SK-N-DZ (cell line): ENCODE data around the gene RAB29.
"Not testable (repeated sequence)": the region's sequence is repeated elsewhere in the genome, so short reads cannot be mapped to it uniquely, and the experiment has no call there.

Experiments used
- DNase-seq: peaks from one replicate; pipeline ENCODE4 v3.0.0-alpha.2; 2015; ENCODE audit warnings: low spot score
- small RNA-seq, 2 experiments: library from RNA; depleted of rRNA; stranded (forward); fragments of <200 nt; gene quantifications; one replicate each; pipeline ENCODE3, GENCODE V24; 2014

Gene RAB29

DNA sequence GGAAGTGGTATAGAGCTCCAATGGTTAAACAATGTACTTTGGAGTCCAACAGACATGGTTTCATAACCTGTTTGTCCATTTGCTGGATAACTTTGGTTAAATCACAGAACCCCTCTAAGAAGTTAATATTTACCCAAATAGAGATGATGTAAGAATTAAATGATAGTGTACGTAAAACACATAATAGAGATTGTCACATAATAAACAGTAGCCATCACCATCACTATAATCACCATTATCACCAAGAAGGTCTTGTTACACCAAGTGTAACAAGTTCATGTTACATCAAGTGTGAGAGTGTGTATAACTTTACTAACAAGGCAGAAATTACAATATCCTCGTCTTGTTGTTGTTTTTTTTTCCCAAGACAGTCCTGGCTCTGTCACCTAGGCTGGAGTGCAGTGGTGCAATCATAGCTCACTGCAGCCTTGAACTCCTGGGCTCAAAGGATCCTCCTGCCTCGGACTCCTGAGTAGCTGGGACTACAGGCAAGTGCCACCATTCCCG, 48.6 kb downstream of the RAB29 start:
- no peak for DNase-seq

DNA sequence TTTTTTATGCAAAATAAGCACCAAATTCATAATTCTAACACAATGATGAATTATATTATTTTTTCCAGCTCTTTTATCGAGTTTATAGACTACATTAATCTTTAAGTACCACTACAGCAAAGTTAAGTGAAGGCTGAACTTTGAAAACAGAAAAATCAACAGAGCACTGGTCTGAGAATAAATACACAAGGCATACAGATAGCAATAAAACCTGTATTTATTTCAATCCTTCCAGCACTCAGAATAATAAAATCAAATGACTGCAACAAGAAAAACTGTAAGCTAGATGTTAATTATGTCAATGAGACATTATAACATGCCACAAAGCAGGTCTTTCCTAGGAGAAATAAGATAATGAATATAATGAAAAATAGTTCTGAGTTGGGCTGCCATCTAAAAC, 49.8 kb downstream of the RAB29 start:
- no peak for DNase-seq

GRCh38 chr1:205720740-205721139, 54.5 kb downstream of the RAB29 start:
- DNase-seq, result not testable (repeated sequence)

DNA sequence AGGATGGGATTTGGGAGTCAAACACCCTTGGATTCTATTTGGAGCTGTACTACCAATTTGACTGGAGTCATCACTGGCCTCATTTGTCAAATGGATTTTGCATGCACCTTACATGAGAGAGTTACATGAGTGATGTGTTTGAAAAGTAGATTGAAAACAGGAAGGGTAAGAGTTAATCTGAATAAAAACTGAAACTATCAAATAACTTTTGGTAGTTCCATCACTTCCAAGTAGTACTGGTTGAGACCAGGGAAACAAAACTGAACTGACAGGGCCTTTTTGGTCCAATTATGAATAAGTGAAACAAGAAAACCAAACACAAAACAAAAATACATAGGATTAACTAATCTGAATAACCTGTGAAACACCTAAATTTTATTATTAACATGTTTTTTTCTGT, 55.5 kb downstream of the RAB29 start:
- no peak for DNase-seq

GRCh38 chr1:205719015-205719414, 56.3 kb downstream of the RAB29 start:
- no peak for DNase-seq

Small RNAs within 50 kb of the gene (small RNA-seq; reads per million reads assigned to genes)
- 0 to 0.04 reads per million in 2 experiments for gene RF00139
